DOHH2 (cell line): ENCODE measurements around the gene S100PBP.
"Not testable (repeated sequence)": the region's sequence is repeated elsewhere in the genome, so short reads cannot be mapped to it uniquely, and the experiment has no call there.

ENCODE experiments used
- H3F3A ChIP-seq: fragments of 200-600 bp; sonication (generic), shearing (Covaris generic); 2 replicates; pipeline ENCODE4 v1.6.0; 2016; ENCODE audit warnings: antibody characterized with exemption, mild to moderate bottlenecking; ENCODE audit not compliant: control insufficient read depth, insufficient read depth
- H3K27ac ChIP-seq: fragments of 200-600 bp; sonication (generic); 2 replicates; pipeline ENCODE4 v1.5.1; 2014; ENCODE audit warnings: low read depth, mild to moderate bottlenecking, low read length, moderate library complexity
- H3K27me3 ChIP-seq: fragments of 200-600 bp; sonication (generic); 2 replicates; pipeline ENCODE4 v1.6.1; 2014; ENCODE audit warnings: mild to moderate bottlenecking, low read length, mixed read lengths; ENCODE audit not compliant: control insufficient read depth
- H3K36me3 ChIP-seq: fragments of 200-600 bp; sonication (generic); 2 replicates; pipeline ENCODE4 v1.6.1; 2014; ENCODE audit warnings: mild to moderate bottlenecking, low read length, moderate library complexity, mixed read lengths; ENCODE audit not compliant: control insufficient read depth
- H3K4me1 ChIP-seq: fragments of 200-600 bp; sonication (generic); 2 replicates; pipeline ENCODE4 v1.6.1; 2014; ENCODE audit warnings: mild to moderate bottlenecking, low read length, mixed read lengths; ENCODE audit not compliant: control insufficient read depth
- H3K4me2 ChIP-seq: fragments of 200-600 bp; sonication (generic); 2 replicates; pipeline ENCODE4 v1.6.0; 2014; ENCODE audit warnings: mild to moderate bottlenecking, low read length, moderate library complexity
- H3K4me3 ChIP-seq: fragments of 200-600 bp; sonication (generic); 2 replicates; pipeline ENCODE4 v1.5.1; 2014; ENCODE audit warnings: mild to moderate bottlenecking, low read length, mixed read lengths
- H3K79me2 ChIP-seq: fragments of 200-600 bp; sonication (generic); 2 replicates; pipeline ENCODE4 v1.6.1; 2014; ENCODE audit warnings: mild to moderate bottlenecking, low read length, mixed read lengths; ENCODE audit not compliant: control insufficient read depth
- H3K9me2 ChIP-seq: fragments of 200-600 bp; sonication (generic); replicated peaks from 2 replicates; pipeline ENCODE4 v1.6.1; 2014; ENCODE audit warnings: mild to moderate bottlenecking, low read length, mixed read lengths; ENCODE audit not compliant: control insufficient read depth
- H3K9me3 ChIP-seq: fragments of 200-600 bp; sonication (generic); 2 replicates; pipeline ENCODE4 v1.6.1; 2014; ENCODE audit warnings: antibody characterized with exemption, low read length, mixed read lengths; ENCODE audit not compliant: control insufficient read depth, insufficient read depth
- H4K20me1 ChIP-seq: fragments of 200-600 bp; sonication (generic); 2 replicates; pipeline ENCODE4 v1.6.0; 2014; ENCODE audit warnings: low read depth, mild to moderate bottlenecking, antibody characterized with exemption, low read length, moderate library complexity; ENCODE audit not compliant: control insufficient read depth, insufficient read depth
- EZH2phosphoT487 ChIP-seq: fragments of 200-600 bp; sonication (generic); IDR thresholded peaks from 2 replicates; pipeline ENCODE4 v1.6.1; 2017; ENCODE audit warnings: borderline replicate concordance, mild to moderate bottlenecking, antibody characterized with exemption, low read length, moderate library complexity, mixed read lengths
- TF ChIP-seq, protein P1 (sequence below): fragments of 200-600 bp; sonication (generic); IDR thresholded peaks from one replicate; pipeline ENCODE4 v1.5.1; 2014; ENCODE audit warnings: antibody characterized with exemption, mild to moderate bottlenecking, low read depth, low read length; ENCODE audit not compliant: poor library complexity, severe bottlenecking

Gene S100PBP

DNA sequence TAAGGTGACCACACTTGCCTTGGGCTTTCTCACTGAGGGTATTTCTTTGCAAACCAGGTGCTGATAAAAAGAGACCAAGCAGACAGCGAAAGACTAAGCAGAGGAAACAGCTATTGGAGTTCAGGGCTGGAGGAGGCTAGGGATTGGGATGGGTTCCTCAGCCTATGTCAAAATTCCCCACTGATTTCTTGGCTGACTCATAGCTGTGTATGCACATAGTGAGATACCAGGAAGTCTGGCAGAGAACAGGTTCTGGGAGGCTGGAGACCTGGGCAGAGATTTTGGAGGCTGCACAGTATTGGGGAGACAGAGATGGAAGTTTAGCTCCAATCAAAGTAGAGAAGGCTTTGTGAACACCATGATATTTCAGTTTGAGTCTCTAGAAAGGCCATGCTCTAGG, 25.6 kb upstream of the S100PBP start:
- Histone ChIP-seq H3F3A (no peaks in the 10 kb centered on the region), H3K36me3 (peaks cover 71% of the 10 kb centered on the region), H3K4me3 (no peak overlapping the region), H3K9me3 (no peaks in the 10 kb centered on the region), H3K4me2 (no peak overlapping the region), H3K9me2 (no peaks in the 10 kb centered on the region), H3K27me3 (no peaks in the 10 kb centered on the region), H4K20me1 (no peaks in the 10 kb centered on the region), H3K79me2 (peaks cover 9% of the 10 kb centered on the region; the same call in 1 of the 2 replicates), H3K27ac (no peak overlapping the region), H3K4me1 (no peaks in the 10 kb centered on the region)
- no peak for TF ChIP-seq EZH2phosphoT487
- TF ChIP-seq, protein P1, sequence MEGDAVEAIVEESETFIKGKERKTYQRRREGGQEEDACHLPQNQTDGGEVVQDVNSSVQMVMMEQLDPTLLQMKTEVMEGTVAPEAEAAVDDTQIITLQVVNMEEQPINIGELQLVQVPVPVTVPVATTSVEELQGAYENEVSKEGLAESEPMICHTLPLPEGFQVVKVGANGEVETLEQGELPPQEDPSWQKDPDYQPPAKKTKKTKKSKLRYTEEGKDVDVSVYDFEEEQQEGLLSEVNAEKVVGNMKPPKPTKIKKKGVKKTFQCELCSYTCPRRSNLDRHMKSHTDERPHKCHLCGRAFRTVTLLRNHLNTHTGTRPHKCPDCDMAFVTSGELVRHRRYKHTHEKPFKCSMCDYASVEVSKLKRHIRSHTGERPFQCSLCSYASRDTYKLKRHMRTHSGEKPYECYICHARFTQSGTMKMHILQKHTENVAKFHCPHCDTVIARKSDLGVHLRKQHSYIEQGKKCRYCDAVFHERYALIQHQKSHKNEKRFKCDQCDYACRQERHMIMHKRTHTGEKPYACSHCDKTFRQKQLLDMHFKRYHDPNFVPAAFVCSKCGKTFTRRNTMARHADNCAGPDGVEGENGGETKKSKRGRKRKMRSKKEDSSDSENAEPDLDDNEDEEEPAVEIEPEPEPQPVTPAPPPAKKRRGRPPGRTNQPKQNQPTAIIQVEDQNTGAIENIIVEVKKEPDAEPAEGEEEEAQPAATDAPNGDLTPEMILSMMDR = no peak

DNA sequence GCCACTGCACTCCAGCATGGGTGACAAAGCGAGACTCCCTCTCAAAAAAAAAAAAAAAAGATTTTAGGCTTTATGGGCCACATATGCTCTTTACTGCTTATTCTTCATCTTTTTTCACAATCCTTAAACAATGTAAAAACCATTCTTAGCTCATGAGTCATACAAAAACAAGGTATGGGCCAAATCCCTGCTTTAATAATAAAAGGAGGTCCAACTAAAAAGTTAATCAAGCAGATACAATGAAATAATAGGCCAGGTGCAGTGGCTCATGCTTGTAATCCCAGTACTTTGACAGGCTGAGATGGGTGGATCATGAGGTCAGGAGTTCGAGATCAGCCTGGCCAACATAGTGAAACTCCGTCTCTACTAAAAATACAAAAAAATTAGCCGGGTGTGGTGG, 21.7 kb upstream of the S100PBP start:
- H3K4me1 ChIP-seq, H4K20me1 ChIP-seq, H3K4me2 ChIP-seq, H3K27me3 ChIP-seq, H3K4me3 ChIP-seq, H3K9me3 ChIP-seq, H3K9me2 ChIP-seq, H3K27ac ChIP-seq, H3F3A ChIP-seq: not testable (repeated sequence)
- H3K36me3 ChIP-seq = peaks cover 76% of the 10 kb centered on the region
- peaks cover 22% of the 10 kb centered on the region for H3K79me2 ChIP-seq

- Histone ChIP-seq H3F3A (no peaks in the 10 kb centered on the region), H3K79me2 (peaks cover 23% of the 10 kb centered on the region), H3K4me1 (no peaks in the 10 kb centered on the region), H3K9me2 (no peaks in the 10 kb centered on the region), H3K4me2 (no peak overlapping the region), H3K4me3 (no peak overlapping the region), H4K20me1 (no peaks in the 10 kb centered on the region), H3K27ac (no peak overlapping the region), H3K27me3 (no peaks in the 10 kb centered on the region), H3K36me3 (peaks cover 73% of the 10 kb centered on the region), H3K9me3 (no peaks in the 10 kb centered on the region)
- no peak for TF ChIP-seq EZH2phosphoT487
- TF ChIP-seq, protein P1 = no peak
These were observed 20.0 kb upstream of the S100PBP start for GRCh38 chr1:32797456-32797855.

GRCh38 chr1:32798191-32798590, 19.3 kb upstream of the S100PBP start:
- Histone ChIP-seq H3K27me3 (no peaks in the 10 kb centered on the region), H3F3A (no peaks in the 10 kb centered on the region), H3K9me3 (no peaks in the 10 kb centered on the region), H3K4me2 (no peak overlapping the region), H3K9me2 (no peaks in the 10 kb centered on the region), H3K36me3 (peaks cover 75% of the 10 kb centered on the region), H3K4me1 (no peaks in the 10 kb centered on the region), H3K79me2 (peaks cover 25% of the 10 kb centered on the region), H3K27ac (no peak overlapping the region), H3K4me3 (no peak overlapping the region), H4K20me1 (no peaks in the 10 kb centered on the region)
- no peak for TF ChIP-seq EZH2phosphoT487
- TF ChIP-seq, protein P1 = no peak
